Limb (tissue), 2 donors: ENCODE data around the gene FSTL4.

Experiments
- DNase-seq, 2 donors: peaks; one replicate each; pipeline ENCODE4 v3.0.0-alpha.2; 2016; ENCODE audit errors: extremely low spot score in 2 of 2

The FSTL4 gene

GRCh38 chr5:133520062-133520461 lies 92.3 kb downstream of the FSTL4 start:
- DNase-seq = no peak

- DNase-seq = no peak
These were observed 93.2 kb downstream of the FSTL4 start for GRCh38 chr5:133519191-133519590.

- DNase-seq = no peak
These were observed 97.9 kb downstream of the FSTL4 start for GRCh38 chr5:133514456-133514855.

- DNase-seq = no peak
These were observed 99.4 kb downstream of the FSTL4 start for GRCh38 chr5:133512896-133513295.

- no peak for DNase-seq
These were observed 100.6 kb downstream of the FSTL4 start for GRCh38 chr5:133511653-133512235.

GRCh38 chr5:133510634-133511262 lies 101.6 kb downstream of the FSTL4 start:
- no peak for DNase-seq

GRCh38 chr5:133509742-133510079 lies 102.6 kb downstream of the FSTL4 start:
- DNase-seq = no peak

- no peak for DNase-seq
These were observed 103.2 kb downstream of the FSTL4 start for GRCh38 chr5:133508845-133509741.

- no peak for DNase-seq
These were observed 104.0 kb downstream of the FSTL4 start for GRCh38 chr5:133508331-133508730.

GRCh38 chr5:133506181-133506580 lies 106.2 kb downstream of the FSTL4 start:
- DNase-seq = no peak

- DNase-seq = no peak
These were observed 108.8 kb downstream of the FSTL4 start for GRCh38 chr5:133503511-133503910.

GRCh38 chr5:133499895-133500294 lies 112.4 kb downstream of the FSTL4 start:
- DNase-seq = no peak

- no peak for DNase-seq
These were observed 114.6 kb downstream of the FSTL4 start for GRCh38 chr5:133497608-133498348.

- DNase-seq = no peak
These were observed 115.7 kb downstream of the FSTL4 start for GRCh38 chr5:133496631-133497030.

GRCh38 chr5:133494923-133495246 lies 117.5 kb downstream of the FSTL4 start:
- DNase-seq = no peak

- DNase-seq = no peak
These were observed 118.0 kb downstream of the FSTL4 start for GRCh38 chr5:133494232-133494922.

GRCh38 chr5:133489632-133490031 lies 122.7 kb downstream of the FSTL4 start:
- DNase-seq = no peak

- no peak for DNase-seq
These were observed 125.2 kb downstream of the FSTL4 start for GRCh38 chr5:133487093-133487492.

GRCh38 chr5:133485468-133485867 lies 126.9 kb downstream of the FSTL4 start:
- DNase-seq = no peak

- DNase-seq = no peak
These were observed 128.8 kb downstream of the FSTL4 start for GRCh38 chr5:133483406-133484090.

GRCh38 chr5:133482028-133482427 lies 130.3 kb downstream of the FSTL4 start:
- no peak for DNase-seq
